HUES6 (cell line): ENCODE results near the gene GAD1.

Experiments used
- H3K27ac ChIP-seq: 2 replicates; pipeline ENCODE4 v1.7.0; 2013; ENCODE audit warnings: low read depth, mild to moderate bottlenecking, low read length, inconsistent platforms
- H3K27me3 ChIP-seq: 2 replicates; pipeline ENCODE4 v1.6.1; 2013; ENCODE audit warnings: low read length; ENCODE audit not compliant: control insufficient read depth, insufficient read depth
- H3K36me3 ChIP-seq: 2 replicates; pipeline ENCODE4 v1.6.1; 2013; ENCODE audit warnings: low read length; ENCODE audit not compliant: control insufficient read depth, insufficient read depth
- H3K4me1 ChIP-seq: 2 replicates; pipeline ENCODE4 v1.6.1; 2013; ENCODE audit warnings: low read length; ENCODE audit not compliant: control insufficient read depth, insufficient read depth
- H3K4me3 ChIP-seq: 2 replicates; pipeline ENCODE4 v1.5.1; 2013; ENCODE audit warnings: low read depth, low read length
- H3K9ac ChIP-seq: one replicate; pipeline ENCODE4 v1.6.1; 2013; ENCODE audit warnings: mild to moderate bottlenecking, low read length
- H3K9me3 ChIP-seq: 2 replicates; pipeline ENCODE4 v1.6.1; 2013; ENCODE audit warnings: low read depth, low read length; ENCODE audit not compliant: control insufficient read depth, insufficient read depth

Gene GAD1

GRCh38 chr2:170818752-170819470 is 2.2 kb downstream of the GAD1 start:
- Histone ChIP-seq H3K36me3 (peaks cover 5% of the 10 kb centered on the region; the same call in 1 of the 2 replicates), H3K4me3 (peak overlapping the region; percentile 76), H3K4me1 (peaks cover 49% of the 10 kb centered on the region), H3K27ac (no peak overlapping the region), H3K27me3 (peaks cover 96% of the 10 kb centered on the region), H3K9ac (peak overlapping the region; percentile 86), H3K9me3 (no peaks in the 10 kb centered on the region)

GRCh38 chr2:170819680-170820664 is 3.3 kb downstream of the GAD1 start:
- H3K4me1 ChIP-seq = peaks cover 47% of the 10 kb centered on the region
- H3K27me3 ChIP-seq = peaks cover 98% of the 10 kb centered on the region
- H3K36me3 ChIP-seq = peaks cover 5% of the 10 kb centered on the region; the same call in 1 of the 2 replicates
- no peak overlapping the region for H3K27ac ChIP-seq
- H3K4me3 ChIP-seq = peak overlapping the region; percentile 21
- H3K9me3 ChIP-seq = no peaks in the 10 kb centered on the region
- H3K9ac ChIP-seq = no peak overlapping the region

GRCh38 chr2:170820757-170821530 is 4.3 kb downstream of the GAD1 start:
- Histone ChIP-seq H3K27ac (no peak overlapping the region), H3K27me3 (peaks cover 95% of the 10 kb centered on the region), H3K9ac (no peak overlapping the region), H3K9me3 (no peaks in the 10 kb centered on the region), H3K36me3 (peaks cover 11% of the 10 kb centered on the region; the same call in 1 of the 2 replicates), H3K4me1 (peaks cover 47% of the 10 kb centered on the region), H3K4me3 (peak overlapping the region; percentile 61)

- Histone ChIP-seq H3K9me3 (no peaks in the 10 kb centered on the region), H3K36me3 (peaks cover 11% of the 10 kb centered on the region; the same call in 1 of the 2 replicates), H3K27me3 (peaks cover 91% of the 10 kb centered on the region), H3K9ac (no peak overlapping the region), H3K27ac (no peak overlapping the region), H3K4me1 (peaks cover 47% of the 10 kb centered on the region), H3K4me3 (peak overlapping the region; percentile 61; the same call in 1 of the 2 replicates)
These were observed 5.0 kb downstream of the GAD1 start for GRCh38 chr2:170821531-170822289.

GRCh38 chr2:170822290-170823087 is 5.8 kb downstream of the GAD1 start:
- H3K4me1 ChIP-seq = peaks cover 47% of the 10 kb centered on the region
- H3K4me3 ChIP-seq = peak overlapping the region; percentile 61
- no peak overlapping the region; the same call in 1 of the 2 replicates for H3K27ac ChIP-seq
- peaks cover 85% of the 10 kb centered on the region for H3K27me3 ChIP-seq
- H3K9me3 ChIP-seq = no peaks in the 10 kb centered on the region
- H3K9ac ChIP-seq = peak overlapping the region; percentile 1
- H3K36me3 ChIP-seq = peaks cover 11% of the 10 kb centered on the region; the same call in 1 of the 2 replicates

- Histone ChIP-seq H3K27me3 (peaks cover 81% of the 10 kb centered on the region), H3K9me3 (no peaks in the 10 kb centered on the region), H3K4me1 (peaks cover 44% of the 10 kb centered on the region), H3K4me3 (peak overlapping the region; percentile 61), H3K27ac (peak overlapping the region; percentile 43; the same call in 1 of the 2 replicates), H3K9ac (peak overlapping the region; percentile 80), H3K36me3 (peaks cover 11% of the 10 kb centered on the region; the same call in 1 of the 2 replicates)
These were observed 6.6 kb downstream of the GAD1 start for GRCh38 chr2:170823088-170823897.

GRCh38 chr2:170823898-170824215 is 7.2 kb downstream of the GAD1 start:
- peak overlapping the region; percentile 65 for H3K9ac ChIP-seq
- H3K4me1 ChIP-seq = peaks cover 43% of the 10 kb centered on the region
- peaks cover 76% of the 10 kb centered on the region for H3K27me3 ChIP-seq
- H3K9me3 ChIP-seq = no peaks in the 10 kb centered on the region
- H3K27ac ChIP-seq = no peak overlapping the region; the same call in 1 of the 2 replicates
- peaks cover 13% of the 10 kb centered on the region; the same call in 1 of the 2 replicates for H3K36me3 ChIP-seq
- peak overlapping the region; percentile 61 for H3K4me3 ChIP-seq

- Histone ChIP-seq H3K36me3 (peaks cover 18% of the 10 kb centered on the region; the same call in 1 of the 2 replicates), H3K27me3 (peaks cover 68% of the 10 kb centered on the region), H3K27ac (no peak overlapping the region), H3K4me1 (peaks cover 36% of the 10 kb centered on the region), H3K9ac (no peak overlapping the region), H3K9me3 (no peaks in the 10 kb centered on the region), H3K4me3 (no peak overlapping the region)
These were observed 7.9 kb downstream of the GAD1 start for GRCh38 chr2:170824526-170825015.
